ENCODE measurements around the gene THBS4.

THBS4 gene

DNA sequence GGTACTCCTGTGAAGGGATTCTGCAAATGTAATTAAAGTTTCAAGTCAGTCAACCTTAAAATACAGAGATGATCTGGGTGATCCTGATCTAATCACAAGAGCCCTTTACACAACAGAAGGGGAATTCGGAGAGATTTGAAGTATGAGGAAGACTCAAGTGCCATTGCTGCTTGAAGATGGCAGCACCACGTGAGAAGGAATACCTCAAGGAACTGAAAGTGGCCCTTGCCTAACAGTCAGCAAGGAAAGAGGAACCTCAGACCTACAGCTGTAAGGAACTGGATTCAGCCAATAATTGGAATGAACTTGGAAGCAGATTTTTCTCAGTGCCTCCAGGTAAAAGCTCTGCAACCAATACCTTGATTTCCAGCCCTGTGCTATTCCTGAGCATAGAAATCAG lies 87.4 kb downstream of the THBS4 start:
- DNase-seq: no peak

DNA sequence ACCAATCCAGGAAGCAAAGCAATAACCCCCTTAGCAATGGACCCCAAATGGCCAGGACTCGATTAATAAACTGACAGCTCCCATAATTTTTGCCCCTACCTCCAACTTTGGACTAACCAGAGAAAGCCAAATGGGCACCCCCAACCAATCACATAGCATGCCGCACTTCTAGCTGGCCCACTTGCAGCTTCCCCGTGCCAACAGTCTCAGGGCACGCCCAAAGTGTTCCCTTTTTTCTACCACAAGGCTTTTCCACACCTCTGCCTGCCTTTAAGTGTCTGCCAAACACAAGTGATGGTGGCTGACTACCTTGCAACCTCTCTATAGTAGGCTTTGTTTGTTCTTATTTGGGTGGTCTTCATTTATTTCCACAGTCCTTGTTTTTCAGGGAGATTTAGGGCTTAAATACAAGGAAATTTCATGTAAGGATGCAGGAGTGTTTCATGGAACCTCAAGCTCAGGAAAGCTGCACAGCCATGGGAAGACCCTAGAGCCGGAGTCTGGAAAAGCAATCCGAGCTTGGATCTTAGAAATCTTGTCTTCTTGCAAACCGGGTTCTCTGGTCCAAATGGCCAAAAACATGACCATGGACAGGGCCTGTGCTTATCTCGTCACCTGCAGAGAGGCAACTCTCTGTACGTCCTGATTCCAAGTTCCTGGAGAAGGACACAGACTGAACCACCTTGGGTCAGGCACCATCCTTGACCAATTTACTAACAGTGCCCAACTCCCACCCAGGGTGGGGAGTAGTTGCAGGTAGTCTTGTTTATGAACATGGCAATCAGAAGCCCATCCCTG lies 89.2 kb downstream of the THBS4 start:
- no peak for DNase-seq

DNA sequence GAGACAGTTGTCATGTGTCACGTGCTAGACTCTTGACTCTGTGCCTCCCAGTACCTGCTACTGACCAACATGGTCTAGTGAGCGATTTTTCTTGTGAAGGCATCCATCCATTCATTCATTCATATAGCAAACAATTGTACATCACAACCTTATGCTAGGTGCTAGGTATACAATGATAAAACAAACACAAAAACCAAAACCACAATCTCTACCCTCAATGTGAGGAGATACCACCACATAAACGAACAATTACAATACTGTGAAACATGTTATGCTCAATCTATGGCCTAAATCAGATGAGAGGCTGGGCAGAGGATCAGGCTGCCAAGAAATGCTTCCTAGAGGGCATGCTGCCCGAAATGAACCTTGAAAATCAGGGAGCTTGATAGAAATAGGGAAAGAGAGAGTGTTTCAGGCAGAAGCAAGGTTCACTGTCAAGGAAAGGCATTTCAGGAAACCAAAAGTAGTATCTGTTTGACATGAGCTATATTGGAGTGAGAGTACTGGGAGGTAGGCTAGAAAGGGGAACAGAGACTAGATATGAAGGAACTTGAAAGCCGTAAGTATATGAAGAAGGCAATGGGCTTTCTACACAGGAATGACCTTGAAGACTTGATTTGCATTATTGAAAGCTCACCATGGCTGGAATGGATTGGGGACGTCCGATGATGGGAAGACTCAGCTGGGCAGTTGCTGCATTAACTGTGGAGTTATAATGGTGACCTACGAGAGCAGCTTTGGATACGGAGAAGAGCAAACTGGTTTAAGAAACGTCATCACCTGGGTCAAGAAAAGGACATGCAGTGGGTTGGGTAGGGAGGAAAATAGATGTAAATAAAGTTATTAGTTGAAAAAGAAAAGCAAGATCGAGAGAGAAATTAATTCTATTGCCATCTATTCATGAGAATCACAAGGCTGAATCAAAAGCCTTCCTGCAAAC lies 90.1 kb downstream of the THBS4 start:
- no peak for DNase-seq

- peak in 1 of 6 experiments; percentile 13 for DNase-seq
Measured at GRCh38 chr5:80125962-80126480, 90.9 kb downstream of the THBS4 start.

DNA sequence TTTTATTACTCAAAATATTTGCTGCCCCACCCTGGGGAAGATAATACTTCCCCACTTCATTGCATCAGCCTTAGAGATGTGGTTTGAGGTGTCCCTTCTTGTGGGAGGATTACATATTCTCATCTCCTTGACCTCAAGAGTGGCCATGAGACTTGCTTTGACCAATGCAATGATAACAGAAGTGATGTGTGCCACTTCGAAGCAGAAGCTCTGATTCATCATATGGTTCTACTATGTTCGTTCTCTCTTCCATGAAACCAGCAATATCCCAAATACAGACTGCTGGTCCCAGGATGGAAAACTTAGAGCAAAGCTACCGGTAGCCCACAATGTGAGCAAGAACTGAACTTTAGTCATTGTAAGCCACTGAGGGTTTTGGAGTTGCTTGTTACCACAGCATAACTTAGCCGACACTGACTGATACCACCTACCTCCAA lies 92.0 kb downstream of the THBS4 start:
- no peak for DNase-seq

GRCh38 chr5:80128141-80128540 lies 93.0 kb downstream of the THBS4 start:
- DNase-seq: no peak

GRCh38 chr5:80129146-80129545 lies 94.0 kb downstream of the THBS4 start:
- DNase-seq: no peak

All from stimulated activated naive CD4-positive, alpha-beta T cell (primary cell).